HG03045 (cell line): ENCODE results near the gene CPA1.
"Not testable (repeated sequence)": the region's sequence is repeated elsewhere in the genome, so short reads cannot be mapped to it uniquely, and the experiment has no call there.

Experiments
- ATAC-seq: cut with Tn5 transposase; IDR thresholded peaks from one replicate; pipeline ENCODE4 v1.9.1; 2021; ENCODE audit warnings: mild to moderate bottlenecking, moderate library complexity; ENCODE audit not compliant: unreplicated experiment

Gene CPA1

GRCh38 chr7:130371046-130371445 is 9.2 kb upstream of the CPA1 start:
- no peak for ATAC-seq

- no peak for ATAC-seq
These were observed 7.7 kb upstream of the CPA1 start for GRCh38 chr7:130372402-130373165.

- ATAC-seq: no peak
These were observed 5.8 kb upstream of the CPA1 start for GRCh38 chr7:130374507-130374906.

- ATAC-seq: not testable (repeated sequence)
These were observed 3.8 kb upstream of the CPA1 start for GRCh38 chr7:130376461-130376860.

GRCh38 chr7:130377178-130377577 is 3.1 kb upstream of the CPA1 start:
- no peak for ATAC-seq

- ATAC-seq: no peak
These were observed 1.3 kb upstream of the CPA1 start for GRCh38 chr7:130379019-130379418.

GRCh38 chr7:130379532-130379920 is 768 bp upstream of the CPA1 start:
- ATAC-seq: no peak

GRCh38 chr7:130380861-130381455 is 664 bp downstream of the CPA1 start:
- ATAC-seq: no peak

GRCh38 chr7:130381468-130382312 is 1.4 kb downstream of the CPA1 start:
- no peak for ATAC-seq

GRCh38 chr7:130383187-130383980 is 3.1 kb downstream of the CPA1 start:
- no peak for ATAC-seq

GRCh38 chr7:130384371-130384801 is 4.1 kb downstream of the CPA1 start:
- ATAC-seq: no peak

GRCh38 chr7:130384841-130385599 is 4.7 kb downstream of the CPA1 start:
- no peak for ATAC-seq

- no peak for ATAC-seq
These were observed 5.3 kb downstream of the CPA1 start for GRCh38 chr7:130385600-130386066.

- no peak for ATAC-seq
These were observed 6.6 kb downstream of the CPA1 start for GRCh38 chr7:130386876-130387275.

GRCh38 chr7:130387306-130387627 is 7.0 kb downstream of the CPA1 start:
- no peak for ATAC-seq

- ATAC-seq: no peak
These were observed 7.5 kb downstream of the CPA1 start for GRCh38 chr7:130387628-130388403.

GRCh38 chr7:130388671-130389070 is 8.4 kb downstream of the CPA1 start:
- ATAC-seq: no peak

- ATAC-seq: no peak
These were observed 10.2 kb downstream of the CPA1 start for GRCh38 chr7:130390486-130390885.

GRCh38 chr7:130393101-130393561 is 12.8 kb downstream of the CPA1 start:
- ATAC-seq: no peak
